Measurements from ENCODE around the gene PRMT6. TPM values are rescaled to one million over a fixed set of nuclear protein-coding genes. Genes with fewer than 3 reads are reported as not detected.
"Not testable (repeated sequence)": the region's sequence is repeated elsewhere in the genome, so short reads cannot be mapped to it uniquely, and the experiment has no call there.

The PRMT6 gene
- 16.1 TPM for polyA plus RNA-seq (2013)

GRCh38 chr1:107056426-107057196 lies at the start of gene PRMT6:
Gene PRMT6 (plus strand): TSS chr1:107056674. CDS start chr1:107056716, 42 bp downstream.
- no peaks in the 10 kb centered on the region for H3K9me3 ChIP-seq (ENCODE audit: control extremely low read depth in 1 of 5, control insufficient read depth in 4 of 5, insufficient read depth in 2 of 5, low read depth in 1 of 5, low read length in 4 of 5)
- peak; percentile 86 to 94 (median 91) for DNase-seq
- WGBS (ENCODE audit: insufficient coverage) = under 1% methylated on average over 69 of the region's 73 CpGs
- peaks cover 0 to 13% (median 6%) of the 10 kb centered on the region in 4 experiments for H3K36me3 ChIP-seq (ENCODE audit: control insufficient read depth in 4 of 4, insufficient read depth in 4 of 4, low read length in 3 of 4)
- peak within 1 kb of the TSS; percentile 75 to 100 (median 98) for H3K4me3 ChIP-seq (ENCODE audit: control insufficient read depth in 1 of 7, extremely low read depth in 1 of 7, insufficient read depth in 4 of 7, low read depth in 2 of 7, low read length in 6 of 7)
- peak within 1 kb of the TSS; percentile 30 to 82 for H3K27ac ChIP-seq (ENCODE audit: insufficient read depth in 1 of 2, low read depth in 1 of 2, low read length in 2 of 2, poor library complexity in 1 of 2, severe bottlenecking in 2 of 2)
- CTCF ChIA-PET = interaction anchor here (1.3 to 1.5 kb wide), 3 partner anchors 8 to 83 kb away, joined by 3 read pairs; no protein-coding TSS in a partner anchor
- peaks cover 8 to 21% (median 16%) of the 10 kb centered on the region in 4 experiments for H3K4me1 ChIP-seq (ENCODE audit: control extremely low read depth in 1 of 4, control insufficient read depth in 4 of 4, insufficient read depth in 4 of 4, low read length in 3 of 4)
- POLR2A ChIA-PET = no interaction called here
- no peaks in the 10 kb centered on the region for H3K27me3 ChIP-seq (replicated peaks in 2 of 5; ENCODE audit: control insufficient read depth in 4 of 5, insufficient read depth in 5 of 5, low read length in 4 of 5)

DNA sequence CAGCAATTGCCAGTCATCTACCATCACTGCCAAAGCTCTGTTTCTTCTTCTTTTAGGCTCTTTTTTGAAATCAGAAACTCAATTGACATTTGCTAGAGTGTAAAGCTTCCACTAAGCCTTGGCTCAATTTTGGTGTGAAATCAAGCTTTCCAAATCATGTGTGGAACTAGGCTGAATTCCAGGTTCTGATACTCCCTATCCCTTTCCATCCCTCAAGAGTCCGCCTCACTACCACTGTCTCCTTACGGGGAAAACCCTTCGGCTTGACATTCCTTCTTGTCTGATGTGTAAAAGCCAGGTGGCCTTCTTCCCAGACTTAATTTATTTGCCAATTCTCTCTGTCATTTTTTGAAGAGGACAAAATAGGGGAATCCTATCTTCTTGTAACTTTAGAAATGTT lies 47.2 kb upstream of the PRMT6 start:
- ChIA-PET POLR2A (no interaction called here), CTCF (no interaction called here)
- no peak for DNase-seq
- peaks cover 0 to 3% (median 0%) of the 10 kb centered on the region in 5 experiments for H3K27me3 ChIP-seq (replicated peaks in 2 of 5; ENCODE audit: control insufficient read depth in 4 of 5, insufficient read depth in 5 of 5, low read length in 4 of 5)
- no peaks in the 10 kb centered on the region for H3K36me3 ChIP-seq (ENCODE audit: control insufficient read depth in 4 of 4, insufficient read depth in 4 of 4, low read length in 3 of 4)
- H3K4me3 ChIP-seq (ENCODE audit: control insufficient read depth in 1 of 7, extremely low read depth in 1 of 7, insufficient read depth in 4 of 7, low read depth in 2 of 7, low read length in 6 of 7) = no peak overlapping the region
- H3K4me1 ChIP-seq (ENCODE audit: control extremely low read depth in 1 of 4, control insufficient read depth in 4 of 4, insufficient read depth in 4 of 4, low read length in 3 of 4) = no peaks in the 10 kb centered on the region
- 100% methylated on average over 1 of the region's 3 CpGs for WGBS (ENCODE audit: insufficient coverage)
- no peaks in the 10 kb centered on the region for H3K9me3 ChIP-seq (ENCODE audit: control extremely low read depth in 1 of 5, control insufficient read depth in 4 of 5, insufficient read depth in 2 of 5, low read depth in 1 of 5, low read length in 4 of 5)
- no peak overlapping the region for H3K27ac ChIP-seq (ENCODE audit: insufficient read depth in 1 of 2, low read depth in 1 of 2, low read length in 2 of 2, poor library complexity in 1 of 2, severe bottlenecking in 2 of 2)

GRCh38 chr1:107010582-107010981 lies 45.9 kb upstream of the PRMT6 start:
- WGBS (ENCODE audit: insufficient coverage) = 100% methylated on average over 1 of the region's 3 CpGs
- ChIA-PET POLR2A (no interaction called here), CTCF (interaction anchor here (1.5 to 1.6 kb wide), 2 partner anchors 10 to 26 kb away, joined by 3 to 4 read pairs; no protein-coding TSS in a partner anchor)

DNA sequence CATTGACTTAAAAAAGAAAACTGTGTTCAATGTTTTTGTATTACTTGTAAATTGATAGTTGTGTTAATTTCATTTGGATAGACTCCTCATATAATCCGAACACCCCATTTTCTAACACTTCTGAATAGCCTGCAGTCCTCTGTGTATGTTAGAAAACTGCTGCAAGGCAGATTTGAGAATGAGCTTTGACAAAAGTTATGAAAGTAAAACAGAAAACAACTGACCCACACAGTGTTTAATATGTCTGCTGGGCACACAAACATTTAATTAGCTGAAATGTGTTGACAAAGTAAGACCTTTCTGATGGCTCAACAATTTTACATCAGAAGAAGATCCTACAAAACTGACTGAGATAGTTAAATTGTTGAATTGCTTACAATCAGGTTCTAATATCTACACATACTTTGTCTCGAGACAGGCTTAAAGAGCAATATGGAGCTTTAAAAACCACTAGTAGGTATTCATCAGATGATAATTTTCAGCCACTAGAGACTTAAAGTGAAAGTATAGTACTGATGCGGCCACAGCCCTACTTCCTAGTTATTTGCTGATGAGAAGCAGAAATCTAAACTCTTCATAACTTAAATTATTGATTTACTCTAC lies 40.0 kb upstream of the PRMT6 start:
- ChIA-PET POLR2A (no interaction called here), CTCF (no interaction called here)
- no peaks in the 10 kb centered on the region for H3K4me1 ChIP-seq (ENCODE audit: control extremely low read depth in 1 of 4, control insufficient read depth in 4 of 4, insufficient read depth in 4 of 4, low read length in 3 of 4)
- no peaks in the 10 kb centered on the region for H3K9me3 ChIP-seq (ENCODE audit: control extremely low read depth in 1 of 5, control insufficient read depth in 4 of 5, insufficient read depth in 2 of 5, low read depth in 1 of 5, low read length in 4 of 5)
- no CpG with 5 or more reads among the region's 3 CpGs for WGBS (ENCODE audit: insufficient coverage)
- no peaks in the 10 kb centered on the region for H3K27me3 ChIP-seq (replicated peaks in 2 of 5; ENCODE audit: control insufficient read depth in 4 of 5, insufficient read depth in 5 of 5, low read length in 4 of 5)
- H3K36me3 ChIP-seq (ENCODE audit: control insufficient read depth in 4 of 4, insufficient read depth in 4 of 4, low read length in 3 of 4) = no peaks in the 10 kb centered on the region
- H3K4me3 ChIP-seq (ENCODE audit: control insufficient read depth in 1 of 7, extremely low read depth in 1 of 7, insufficient read depth in 4 of 7, low read depth in 2 of 7, low read length in 6 of 7) = no peak overlapping the region
- H3K27ac ChIP-seq (ENCODE audit: insufficient read depth in 1 of 2, low read depth in 1 of 2, low read length in 2 of 2, poor library complexity in 1 of 2, severe bottlenecking in 2 of 2) = no peak overlapping the region
- DNase-seq = no peak

More at GRCh38 chr1:107010582-107010981, 45.9 kb upstream of the PRMT6 start:
- no peaks in the 10 kb centered on the region for H3K36me3 ChIP-seq (ENCODE audit: control insufficient read depth in 4 of 4, insufficient read depth in 4 of 4, low read length in 3 of 4)
- no peaks in the 10 kb centered on the region for H3K4me1 ChIP-seq (ENCODE audit: control extremely low read depth in 1 of 4, control insufficient read depth in 4 of 4, insufficient read depth in 4 of 4, low read length in 3 of 4)
- H3K9me3 ChIP-seq (ENCODE audit: control extremely low read depth in 1 of 5, control insufficient read depth in 4 of 5, insufficient read depth in 2 of 5, low read depth in 1 of 5, low read length in 4 of 5) = no peaks in the 10 kb centered on the region
- peaks cover 0 to 3% (median 0%) of the 10 kb centered on the region in 5 experiments for H3K27me3 ChIP-seq (replicated peaks in 2 of 5; ENCODE audit: control insufficient read depth in 4 of 5, insufficient read depth in 5 of 5, low read length in 4 of 5)
- DNase-seq = no peak
- no peak overlapping the region for H3K27ac ChIP-seq (ENCODE audit: insufficient read depth in 1 of 2, low read depth in 1 of 2, low read length in 2 of 2, poor library complexity in 1 of 2, severe bottlenecking in 2 of 2)
- no peak overlapping the region for H3K4me3 ChIP-seq (ENCODE audit: control insufficient read depth in 1 of 7, extremely low read depth in 1 of 7, insufficient read depth in 4 of 7, low read depth in 2 of 7, low read length in 6 of 7)

DNA sequence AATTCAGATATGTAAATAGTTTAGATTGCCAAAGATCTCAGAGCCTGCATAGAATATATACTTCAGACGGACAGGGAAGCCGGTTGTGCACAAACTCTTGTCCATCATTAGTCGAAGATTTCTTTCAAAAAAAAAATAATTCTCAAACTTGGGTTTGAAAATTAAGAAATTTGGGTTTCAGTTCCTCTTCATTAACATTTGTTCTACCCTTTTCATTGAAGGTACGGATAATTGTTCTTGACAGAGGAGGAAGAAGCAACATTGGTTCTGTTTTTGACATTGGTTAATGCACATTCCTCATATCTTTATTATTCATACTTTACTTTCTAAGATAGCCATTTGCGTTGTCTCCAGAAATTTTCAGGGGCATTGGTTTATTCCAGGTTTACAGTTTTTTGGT lies 38.0 kb upstream of the PRMT6 start:
- ChIA-PET CTCF (no interaction called here), POLR2A (no interaction called here)
- H3K4me3 ChIP-seq (ENCODE audit: control insufficient read depth in 1 of 7, extremely low read depth in 1 of 7, insufficient read depth in 4 of 7, low read depth in 2 of 7, low read length in 6 of 7) = no peak overlapping the region
- no peak for DNase-seq
- no peak overlapping the region for H3K27ac ChIP-seq (ENCODE audit: insufficient read depth in 1 of 2, low read depth in 1 of 2, low read length in 2 of 2, poor library complexity in 1 of 2, severe bottlenecking in 2 of 2)
- peaks cover 0 to 1% (median 0%) of the 10 kb centered on the region in 5 experiments for H3K9me3 ChIP-seq (ENCODE audit: control extremely low read depth in 1 of 5, control insufficient read depth in 4 of 5, insufficient read depth in 2 of 5, low read depth in 1 of 5, low read length in 4 of 5)
- 82% methylated on average over 3 of the region's 5 CpGs for WGBS (ENCODE audit: insufficient coverage)
- H3K27me3 ChIP-seq (replicated peaks in 2 of 5; ENCODE audit: control insufficient read depth in 4 of 5, insufficient read depth in 5 of 5, low read length in 4 of 5) = no peaks in the 10 kb centered on the region
- no peaks in the 10 kb centered on the region for H3K36me3 ChIP-seq (ENCODE audit: control insufficient read depth in 4 of 4, insufficient read depth in 4 of 4, low read length in 3 of 4)
- H3K4me1 ChIP-seq (ENCODE audit: control extremely low read depth in 1 of 4, control insufficient read depth in 4 of 4, insufficient read depth in 4 of 4, low read length in 3 of 4) = no peaks in the 10 kb centered on the region

GRCh38 chr1:107019166-107019565 lies 37.3 kb upstream of the PRMT6 start:
- H3K9me3 ChIP-seq (ENCODE audit: control extremely low read depth in 1 of 5, control insufficient read depth in 4 of 5, insufficient read depth in 2 of 5, low read depth in 1 of 5, low read length in 4 of 5) = peaks cover 0 to 1% (median 0%) of the 10 kb centered on the region in 5 experiments
- H3K4me1 ChIP-seq (ENCODE audit: control extremely low read depth in 1 of 4, control insufficient read depth in 4 of 4, insufficient read depth in 4 of 4, low read length in 3 of 4) = no peaks in the 10 kb centered on the region
- CTCF ChIA-PET = no interaction called here
- H3K36me3 ChIP-seq (ENCODE audit: control insufficient read depth in 4 of 4, insufficient read depth in 4 of 4, low read length in 3 of 4) = no peaks in the 10 kb centered on the region
- no peak for DNase-seq
- no peak overlapping the region for H3K4me3 ChIP-seq (ENCODE audit: control insufficient read depth in 1 of 7, extremely low read depth in 1 of 7, insufficient read depth in 4 of 7, low read depth in 2 of 7, low read length in 6 of 7)
- H3K27ac ChIP-seq (ENCODE audit: insufficient read depth in 1 of 2, low read depth in 1 of 2, low read length in 2 of 2, poor library complexity in 1 of 2, severe bottlenecking in 2 of 2) = no peak overlapping the region
- POLR2A ChIA-PET = no interaction called here
- no CpG with 5 or more reads among the region's 3 CpGs for WGBS (ENCODE audit: insufficient coverage)
- no peaks in the 10 kb centered on the region for H3K27me3 ChIP-seq (replicated peaks in 2 of 5; ENCODE audit: control insufficient read depth in 4 of 5, insufficient read depth in 5 of 5, low read length in 4 of 5)

GRCh38 chr1:107038874-107039273 lies 17.6 kb upstream of the PRMT6 start:
- WGBS (ENCODE audit: insufficient coverage) = 100% methylated on average over 3 of the region's 3 CpGs
- H3K4me1 ChIP-seq (ENCODE audit: control extremely low read depth in 1 of 4, control insufficient read depth in 4 of 4, insufficient read depth in 4 of 4, low read length in 3 of 4); H3K36me3 ChIP-seq (ENCODE audit: control insufficient read depth in 4 of 4, insufficient read depth in 4 of 4, low read length in 3 of 4); DNase-seq; POLR2A ChIA-PET; H3K27me3 ChIP-seq (replicated peaks in 2 of 5; ENCODE audit: control insufficient read depth in 4 of 5, insufficient read depth in 5 of 5, low read length in 4 of 5); CTCF ChIA-PET; H3K9me3 ChIP-seq (ENCODE audit: control extremely low read depth in 1 of 5, control insufficient read depth in 4 of 5, insufficient read depth in 2 of 5, low read depth in 1 of 5, low read length in 4 of 5); H3K27ac ChIP-seq (ENCODE audit: insufficient read depth in 1 of 2, low read depth in 1 of 2, low read length in 2 of 2, poor library complexity in 1 of 2, severe bottlenecking in 2 of 2); H3K4me3 ChIP-seq (ENCODE audit: control insufficient read depth in 1 of 7, extremely low read depth in 1 of 7, insufficient read depth in 4 of 7, low read depth in 2 of 7, low read length in 6 of 7): not testable (repeated sequence)
